Esophagus squamous epithelium (tissue), 5 donors: Measurements from ENCODE around the gene CCNT1. TPM values are rescaled to one million over a fixed set of nuclear protein-coding genes. Genes with fewer than 3 reads are reported as not detected.
"Not testable (repeated sequence)": the region's sequence is repeated elsewhere in the genome, so short reads cannot be mapped to it uniquely, and the experiment has no call there.

Experiments
- DNase-seq: peaks from one replicate; lab custom pipeline; 2025; lab: John Stamatoyannopoulos, UW
- H3K27ac ChIP-seq, 4 donors: fragments of 200-600 bp; sonication (generic); one replicate each; pipeline ENCODE4 v1.5.1; 2016 to 2019; ENCODE audit warnings: mild to moderate bottlenecking in 1 of 4
- H3K27me3 ChIP-seq, 4 donors: fragments of 200-600 bp; sonication (generic); 1 replicate in 3 of 4; 2 replicates in 1 of 4; pipeline versions ENCODE4 v1.5.1 to v1.6.0; 2017 to 2021; ENCODE audit warnings: antibody characterized with exemption in 1 of 4
- H3K36me3 ChIP-seq, 3 donors: fragments of 200-600 bp; sonication (generic); one replicate each; pipeline ENCODE4 v1.5.1; 2016 to 2019
- H3K4me1 ChIP-seq, 3 donors: fragments of 200-600 bp; sonication (generic); one replicate each; pipeline ENCODE4 v1.5.1; 2017 to 2019
- H3K4me3 ChIP-seq, 4 donors: fragments of 200-600 bp; sonication (generic); 1 replicate in 3 of 4; 2 replicates in 1 of 4; pipeline ENCODE4 v1.5.1; 2016 to 2019; ENCODE audit warnings: mild to moderate bottlenecking in 2 of 4, moderate library complexity in 1 of 4
- H3K9me3 ChIP-seq, 3 donors: fragments of 200-600 bp; sonication (generic); one replicate each; pipeline ENCODE4 v1.5.1; 2016 to 2019
- CTCF ChIP-seq, 6 experiments: fragments of 450-650 bp in 4 of 6; fragments of 200-600 bp in 2 of 6; sonication (generic) in 2 of 6; IDR thresholded peaks; one replicate each; pipeline ENCODE4 v1.5.1; 2016 to 2019; ENCODE audit warnings: antibody characterized with exemption in 6 of 6, mild to moderate bottlenecking in 4 of 6, moderate library complexity in 4 of 6
- POLR2A ChIP-seq, 4 donors: fragments of 450-650 bp; IDR thresholded peaks; one replicate each; pipeline ENCODE4 v1.6.1; 2017; ENCODE audit warnings: antibody characterized with exemption in 4 of 4, mild to moderate bottlenecking in 4 of 4, moderate library complexity in 3 of 4
- WGBS, 2 donors: methylation state at CpG; one replicate each; pipeline ENCODE4 v1.1.5; 2018; 5-methylcytosine and 5-hydroxymethylcytosine counted together
- intact Hi-C: fragments of 100-400 bp; cut with DNase I; formaldehyde crosslinking; loops from one replicate; pipeline ENCODE4 v1.15.0; 2022
- total RNA-seq, 4 donors: library from RNA; depleted of rRNA; stranded (reverse); fragments of >200 nt; gene quantifications; one replicate each; pipeline ENCODE4 v1.1.0, GENCODE V29; 2016
- donor health status: DM: yes; HTN: yes; CAD: no.

CCNT1 gene
- total RNA-seq, 4 donors from 2014 or later: 16.2 to 23.3 (median 18.5) TPM

GRCh38 chr12:48686037-48686595, 30.4 kb downstream of the CCNT1 start:
- no peak for TF ChIP-seq CTCF (IDR thresholded peaks at IDR 0.05)
- no peak for TF ChIP-seq POLR2A (IDR thresholded peaks at IDR 0.05)
- Histone ChIP-seq H3K36me3 (peaks cover 0 to 35% (median 15%) of the 10 kb centered on the region in 3 donors), H3K9me3 (no peaks in the 10 kb centered on the region), H3K27ac (no peak overlapping the region), H3K27me3 (no peaks in the 10 kb centered on the region), H3K4me1 (peaks cover 0 to 10% (median under 1%) of the 10 kb centered on the region in 3 donors), H3K4me3 (no peak overlapping the region)
- 46 to 50% methylated on average over 3 of the region's 3 CpGs for WGBS, 2 donors
- DNase-seq: no peak
- intact Hi-C loops: no loop called here

- H3K9me3 ChIP-seq: no peaks in the 10 kb centered on the region
- DNase-seq: no peak
- peaks cover 15 to 36% (median 27%) of the 10 kb centered on the region in 3 donors for H3K4me1 ChIP-seq
- no peak overlapping the region for H3K4me3 ChIP-seq
- intact Hi-C loops: no loop called here
- no peaks in the 10 kb centered on the region for H3K27me3 ChIP-seq
- H3K27ac ChIP-seq: no peak overlapping the region
- no peak for TF ChIP-seq CTCF (IDR thresholded peaks at IDR 0.05)
- no peak for TF ChIP-seq POLR2A (IDR thresholded peaks at IDR 0.05)
- peaks cover 0 to 27% (median 13%) of the 10 kb centered on the region in 3 donors for H3K36me3 ChIP-seq
- WGBS, 2 donors: 82% methylated on average over 4 of the region's 4 CpGs
Observed at GRCh38 chr12:48683534-48683933, 33.0 kb downstream of the CCNT1 start.

GRCh38 chr12:48682927-48683326, 33.6 kb downstream of the CCNT1 start:
- peaks cover 15 to 42% (median 33%) of the 10 kb centered on the region in 3 donors for H3K4me1 ChIP-seq
- intact Hi-C loops: no loop called here

GRCh38 chr12:48682533-48682905, 34.0 kb downstream of the CCNT1 start:
- Histone ChIP-seq H3K36me3 (peaks cover 0 to 28% (median 7%) of the 10 kb centered on the region in 3 donors), H3K4me1 (peaks cover 15 to 46% (median 37%) of the 10 kb centered on the region in 3 donors), H3K4me3 (peak overlapping the region; percentile 74 to 92 (median 78)), H3K27ac (peak overlapping the region; percentile 61 to 97 (median 92))
- WGBS, 2 donors: 24 to 35% methylated on average over 11 to 13 of the region's 19 CpGs
- H3K9me3 ChIP-seq, intact Hi-C loops, DNase-seq, H3K27me3 ChIP-seq: not testable (repeated sequence)

More at GRCh38 chr12:48682927-48683326, 33.6 kb downstream of the CCNT1 start:
- Histone ChIP-seq H3K27me3 (no peaks in the 10 kb centered on the region), H3K27ac (peak overlapping the region in 1 of 4 donors; percentile 97), H3K9me3 (no peaks in the 10 kb centered on the region), H3K36me3 (peaks cover 0 to 27% (median 9%) of the 10 kb centered on the region in 3 donors), H3K4me3 (peak overlapping the region; percentile 74 to 92 (median 78))
- no peak for DNase-seq
- TF ChIP-seq POLR2A (IDR thresholded peaks at IDR 0.05) (no peak), CTCF (IDR thresholded peaks at IDR 0.05) (no peak)
- WGBS, 2 donors: 90 to 94% methylated on average over 2 of the region's 2 CpGs

- intact Hi-C loops: no loop called here
- Histone ChIP-seq H3K27me3 (no peaks in the 10 kb centered on the region), H3K36me3 (peaks cover 0 to 34% (median 7%) of the 10 kb centered on the region in 3 donors), H3K4me3 (peak within 1 kb of the TSS; percentile 74 to 92 (median 78)), H3K27ac (peak within 1 kb of the TSS; percentile 92 to 97 (median 93)), H3K9me3 (no peaks in the 10 kb centered on the region), H3K4me1 (peaks cover 18 to 52% (median 41%) of the 10 kb centered on the region in 3 donors)
- TF ChIP-seq POLR2A (IDR thresholded peaks at IDR 0.05) (peak in 3 of 4 donors; percentile 93 to 99 (median 99)), CTCF (IDR thresholded peaks at IDR 0.05) (peak in 2 of 6 experiments; percentile 7 to 12)
- peak; percentile 97 for DNase-seq
- 0% methylated on average over 17 to 44 of the region's 64 CpGs for WGBS, 2 donors
Observed at GRCh38 chr12:48681710-48682532, 34.6 kb downstream of the CCNT1 start, which contains the start of gene KANSL2. TSS of gene KANSL2 (minus strand) at chr12:48682238. CDS start at chr12:48681632, 606 bp downstream.
